OCI-M2 (cell line): ENCODE measurements around the gene ZFPM1.

Experiments used
- DNase-seq: peaks from one replicate; lab custom pipeline; 2025; ENCODE audit not compliant: unreplicated experiment; lab: John Stamatoyannopoulos, UW

The ZFPM1 gene

DNA sequence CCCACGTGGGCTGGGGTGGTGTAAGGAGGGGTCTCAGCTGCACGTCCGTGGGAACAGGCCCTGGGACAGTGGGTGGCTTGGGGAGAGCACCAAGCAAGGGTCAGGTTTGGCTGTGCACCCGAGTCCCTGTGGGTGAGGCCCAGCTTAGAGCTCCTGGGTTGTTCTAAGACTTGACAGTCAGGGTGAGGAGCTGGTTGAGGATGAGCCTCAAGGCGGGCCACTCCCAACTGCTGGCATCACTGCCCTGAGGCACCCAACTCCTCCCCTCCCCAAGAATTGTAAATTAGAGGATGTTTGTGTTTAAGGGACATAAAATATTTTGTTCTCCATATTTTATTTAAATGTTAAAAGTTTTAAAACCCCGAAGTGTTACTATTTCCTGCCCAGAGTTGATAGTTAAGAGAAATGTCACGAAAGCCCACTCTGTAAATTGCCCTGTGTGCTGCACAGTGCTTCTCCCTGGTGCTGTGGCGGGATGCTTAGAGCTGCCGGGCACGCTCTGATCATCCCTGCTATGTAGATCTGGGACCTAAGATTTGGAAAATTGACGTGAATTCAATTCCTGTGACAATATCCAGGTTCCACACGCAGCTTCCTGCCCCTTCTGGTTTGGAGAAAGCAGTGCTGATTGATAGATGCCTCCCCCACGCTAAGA lies 133.0 kb downstream of the ZFPM1 start:
- DNase-seq = no peak
